Measurements from ENCODE around the gene EVI5.

EVI5 gene

GRCh38 chr1:92784639-92785500, at the start of gene EVI5:
Gene EVI5, minus strand, starts transcription at chr1:92785108. Its CDS starts 48,562 bp downstream, at chr1:92736546.
- DNase-seq (ENCODE audit: low read depth): peak; percentile 89

- no peak for DNase-seq (ENCODE audit: low read depth)
These were observed 49.7 kb upstream of the EVI5 start for GRCh38 chr1:92834617-92835016.

GRCh38 chr1:92833840-92834239, 48.9 kb upstream of the EVI5 start:
- no peak for DNase-seq (ENCODE audit: low read depth)

- DNase-seq (ENCODE audit: low read depth): no peak
These were observed 47.7 kb upstream of the EVI5 start for GRCh38 chr1:92832537-92833114.

GRCh38 chr1:92831762-92832536, 47.0 kb upstream of the EVI5 start, which contains the start of gene RPL5:
Gene RPL5, plus strand, starts transcription at chr1:92832040. Its CDS starts 75 bp downstream, at chr1:92832115.
- peak; percentile 83 for DNase-seq (ENCODE audit: low read depth)

GRCh38 chr1:92831368-92831761, 46.5 kb upstream of the EVI5 start:
- no peak for DNase-seq (ENCODE audit: low read depth)

GRCh38 chr1:92826792-92827191, 41.9 kb upstream of the EVI5 start:
- DNase-seq (ENCODE audit: low read depth): no peak

GRCh38 chr1:92822879-92823278, 38.0 kb upstream of the EVI5 start:
- DNase-seq (ENCODE audit: low read depth): peak; percentile 46

- DNase-seq (ENCODE audit: low read depth): no peak
These were observed 35.6 kb upstream of the EVI5 start for GRCh38 chr1:92820551-92820950.

- no peak for DNase-seq (ENCODE audit: low read depth)
These were observed 35.1 kb upstream of the EVI5 start for GRCh38 chr1:92820024-92820423.

- DNase-seq (ENCODE audit: low read depth): no peak
These were observed 33.3 kb upstream of the EVI5 start for GRCh38 chr1:92817986-92818764.

GRCh38 chr1:92817137-92817697, 32.3 kb upstream of the EVI5 start:
- DNase-seq (ENCODE audit: low read depth): no peak

- DNase-seq (ENCODE audit: low read depth): no peak
These were observed 31.8 kb upstream of the EVI5 start for GRCh38 chr1:92816732-92817131.

- DNase-seq (ENCODE audit: low read depth): no peak
These were observed 23.5 kb upstream of the EVI5 start for GRCh38 chr1:92808381-92808780.

- no peak for DNase-seq (ENCODE audit: low read depth)
These were observed 20.3 kb upstream of the EVI5 start for GRCh38 chr1:92805216-92805615.

GRCh38 chr1:92804721-92805201, 19.9 kb upstream of the EVI5 start:
- peak; percentile 98 for DNase-seq (ENCODE audit: low read depth)

- no peak for DNase-seq (ENCODE audit: low read depth)
These were observed 18.4 kb upstream of the EVI5 start for GRCh38 chr1:92803140-92803887.

GRCh38 chr1:92797961-92798360, 13.1 kb upstream of the EVI5 start:
- peak; percentile 76 for DNase-seq (ENCODE audit: low read depth)

- no peak for DNase-seq (ENCODE audit: low read depth)
These were observed 12.4 kb upstream of the EVI5 start for GRCh38 chr1:92797297-92797696.

GRCh38 chr1:92795166-92795565, 10.3 kb upstream of the EVI5 start:
- no peak for DNase-seq (ENCODE audit: low read depth)

GRCh38 chr1:92792340-92792782, 7.5 kb upstream of the EVI5 start:
- no peak for DNase-seq (ENCODE audit: low read depth)
